Endothelial cell of umbilical vein (primary cell): ENCODE results near the gene SNRPA. TPM values are rescaled to one million over a fixed set of nuclear protein-coding genes. Genes with fewer than 3 reads are reported as not detected.

ENCODE experiments used
- BruUV-seq: library from RNA; stranded (reverse); fragments of 400-500 nt; replicated peaks from 2 replicates; lab custom pipeline; 2021; lab: Mats Ljungman, UMichigan
- CTCF ChIA-PET: fragments of 300-600, 350-600 bp; sonication (Branson Sonifier 250); formaldehyde crosslinking; loops from one replicate; lab custom pipeline; 2021; ENCODE audit warnings: antibody characterized with exemption, inconsistent platforms; lab: Charles Lee
- POLR2A ChIA-PET: fragments of 300-600, 350-600 bp; sonication (Branson Sonifier 250); formaldehyde crosslinking; loops from one replicate; lab custom pipeline; 2021; ENCODE audit warnings: antibody characterized with exemption, inconsistent platforms; lab: Charles Lee
- DNase-seq: peaks from one replicate; pipeline ENCODE4 v3.0.0-alpha.2; 2011; ENCODE audit warnings: low read depth, low spot score
- FAIRE-seq: peaks from 2 replicates; lab custom pipeline; 2011; peaks lifted over from hg19 to GRCh38; lab: Jason Lieb, UNC
- H2AFZ ChIP-seq: 2 replicates; pipeline ENCODE4 v1.6.0; 2012; ENCODE audit warnings: low read depth, low read length, control low read depth, inconsistent platforms
- H3K27ac ChIP-seq: 2 replicates; pipeline ENCODE4 v1.5.1; 2011; ENCODE audit warnings: low read depth, mild to moderate bottlenecking, control low read depth, low read length, moderate library complexity; ENCODE audit not compliant: insufficient read depth
- H3K27me3 ChIP-seq, 2 experiments: 2 replicates each; pipeline versions ENCODE4 v1.6.0 to v1.6.1; 2011; ENCODE audit warnings: low read length in 2 of 2, mixed read lengths in 1 of 2; ENCODE audit not compliant: control insufficient read depth in 2 of 2, insufficient read depth in 2 of 2
- H3K36me3 ChIP-seq, 2 experiments: 2 replicates in 1 of 2; 3 replicates in 1 of 2; pipeline ENCODE4 v1.5.1; 2011; ENCODE audit warnings: low read length in 2 of 2, mild to moderate bottlenecking in 1 of 2, moderate library complexity in 1 of 2; ENCODE audit not compliant: control insufficient read depth in 2 of 2, insufficient read depth in 2 of 2; ENCODE audit errors: extremely low read depth in 1 of 2
- H3K4me1 ChIP-seq: 3 replicates; pipeline ENCODE4 v1.5.1; 2011; ENCODE audit warnings: mild to moderate bottlenecking, low read length; ENCODE audit not compliant: control insufficient read depth, insufficient read depth; ENCODE audit errors: extremely low read depth
- H3K4me2 ChIP-seq: 2 replicates; pipeline ENCODE4 v1.6.1; 2011; ENCODE audit warnings: low read length, control low read depth, mixed read lengths; ENCODE audit not compliant: insufficient read depth
- H3K4me3 ChIP-seq, 3 experiments: fragments of 200-600 bp in 1 of 3; sonication (generic), shearing (Covaris generic) in 1 of 3; replicated peaks in 1 of 3; 2 replicates each; pipeline ENCODE4 v1.5.1; 2011 to 2016; ENCODE audit warnings: control low read depth in 3 of 3, low read length in 3 of 3, mild to moderate bottlenecking in 2 of 3, inconsistent platforms in 1 of 3, low read depth in 1 of 3, moderate library complexity in 1 of 3; ENCODE audit not compliant: insufficient read depth in 1 of 3
- H3K79me2 ChIP-seq: 2 replicates; pipeline ENCODE4 v1.6.0; 2012; ENCODE audit warnings: low read length, inconsistent platforms; ENCODE audit not compliant: control insufficient read depth, insufficient read depth
- H3K9ac ChIP-seq: replicated peaks from 2 replicates; pipeline ENCODE3; 2011; ENCODE audit warnings: low read length, control low read depth; ENCODE audit not compliant: insufficient read depth; ENCODE audit errors: extremely low read depth
- H3K9me1 ChIP-seq: replicated peaks from 3 replicates; pipeline ENCODE4 v1.6.0; 2011; ENCODE audit warnings: mild to moderate bottlenecking, low read length; ENCODE audit not compliant: control insufficient read depth, insufficient read depth; ENCODE audit errors: extremely low read depth
- H3K9me3 ChIP-seq: replicated peaks from 2 replicates; pipeline ENCODE4 v1.5.1; 2012; ENCODE audit warnings: low read length, inconsistent platforms; ENCODE audit not compliant: control insufficient read depth, insufficient read depth
- H4K20me1 ChIP-seq: replicated peaks from 2 replicates; pipeline ENCODE3; 2011; ENCODE audit warnings: mild to moderate bottlenecking, low read length; ENCODE audit not compliant: control insufficient read depth, insufficient read depth; ENCODE audit errors: extremely low read depth
- CTCF ChIP-seq, 2 donors: IDR thresholded peaks; 1 replicate in 1 of 2; 2 replicates in 1 of 2; pipeline ENCODE4 v1.5.1; 2011; ENCODE audit warnings: low read length in 2 of 2, mild to moderate bottlenecking in 2 of 2, moderate library complexity in 2 of 2, control low read depth in 1 of 2, inconsistent platforms in 1 of 2, low read depth in 1 of 2; ENCODE audit not compliant: insufficient read depth in 1 of 2; ENCODE audit errors: extremely low read depth in 1 of 2
- EZH2 ChIP-seq: IDR thresholded peaks from 2 replicates; pipeline ENCODE4 v1.6.1; 2012; ENCODE audit warnings: borderline replicate concordance, low read depth, mild to moderate bottlenecking, moderate library complexity, low read length, inconsistent platforms; ENCODE audit not compliant: severe bottlenecking
- FOS ChIP-seq: IDR thresholded peaks from 2 replicates; pipeline ENCODE4 v1.6.1; 2011; ENCODE audit warnings: mild to moderate bottlenecking, low read length, moderate library complexity, borderline replicate concordance; ENCODE audit not compliant: insufficient read depth
- GATA2 ChIP-seq: IDR thresholded peaks from 2 replicates; pipeline ENCODE4 v1.7.0; 2011; ENCODE audit warnings: low read depth, mild to moderate bottlenecking, moderate library complexity, mixed read lengths, low read length; ENCODE audit not compliant: insufficient read length, insufficient read depth
- JUN ChIP-seq: IDR thresholded peaks from 2 replicates; pipeline ENCODE4 v1.6.1; 2011; ENCODE audit warnings: borderline replicate concordance, low read depth; ENCODE audit not compliant: insufficient read length, insufficient read depth
- MAX ChIP-seq: IDR thresholded peaks from 2 replicates; pipeline ENCODE4 v1.6.1; 2011; ENCODE audit not compliant: insufficient read depth, insufficient read length
- MYC ChIP-seq: IDR thresholded peaks from one replicate; pipeline ENCODE4 v1.6.1; 2011; ENCODE audit warnings: mild to moderate bottlenecking, low read depth, low read length
- POLR2A ChIP-seq: IDR thresholded peaks from 2 replicates; pipeline ENCODE4 v1.6.1; 2012; ENCODE audit warnings: low read depth, mild to moderate bottlenecking, control low read depth, low read length
- POLR2AphosphoS5 ChIP-seq: IDR thresholded peaks from 2 replicates; pipeline ENCODE4 v1.6.1; 2012; ENCODE audit warnings: low read depth, mild to moderate bottlenecking, control low read depth, low read length, moderate library complexity; ENCODE audit not compliant: insufficient read depth
- dilution Hi-C: fragments of 300-500 bp; cut with MboI; formaldehyde crosslinking; loops from one replicate; pipeline ENCODE4 v1.15.0; 2019; ENCODE audit warnings: low sequenced_read_pairs; ENCODE audit not compliant: extremely low pct_ligation_motif_present
- intact Hi-C: fragments of 100-400 bp; cut with micrococcal nuclease; formaldehyde crosslinking; loops from one replicate; pipeline ENCODE4 v1.10.0; 2022
- polyA plus RNA-seq, 4 experiments: library from polyadenylated mRNA; depleted of rRNA in 3 of 4; stranded (reverse) in 3 of 4; unstranded in 1 of 4; fragments of >200 nt; gene quantifications; 2 replicates each; pipeline versions ENCODE4 v1.2.1 to v1.2.3, GENCODE V29; 2011 to 2012; ENCODE audit warnings: missing spikeins in 1 of 4
- total RNA-seq: library from RNA; stranded (reverse); gene quantifications from 2 replicates; pipeline ENCODE4 v1.2.3, GENCODE V29; 2021

SNRPA gene
- total and polyA plus RNA-seq, 2 donors (not counting 3 experiments of a cell fraction or from before 2014, with no cell fraction given) = 84.6 to 131 TPM

- Histone ChIP-seq H3K27me3 (no peaks in the 10 kb centered on the region), H2AFZ (no peak overlapping the region), H3K36me3 (peaks cover 0 to 12% of the 10 kb centered on the region in 2 experiments), H3K4me2 (no peak overlapping the region), H3K79me2 (peaks cover 29% of the 10 kb centered on the region), H4K20me1 (no peaks in the 10 kb centered on the region), H3K4me3 (no peak overlapping the region), H3K27ac (no peak overlapping the region), H3K4me1 (peaks cover 32% of the 10 kb centered on the region), H3K9ac (no peak overlapping the region), H3K9me3 (no peaks in the 10 kb centered on the region), H3K9me1 (no peaks in the 10 kb centered on the region)
- DNase-seq = no peak
- no TSS peak for BruUV-seq
- intact Hi-C loops (no loop called here), dilution Hi-C loops (no loop called here)
- ChIA-PET POLR2A (interaction anchor here (1.6 kb wide), 1 partner anchor 47 kb away, joined by 5 read pairs; the partner anchor contains the start of genes ACTMAP and SNRPA), CTCF (interaction anchor here (1.1 to 2.5 kb wide), 8 partner anchors 9 to 134 kb away, joined by 3 to 39 read pairs (median 9); partner anchors contain the start of genes ACTMAP, RAB4B and SNRPA)
- TF ChIP-seq GATA2 = no peak
- TF ChIP-seq MAX = no peak
- TF ChIP-seq CTCF (IDR thresholded peaks at IDR 0.05; ENCODE audit: extremely low read depth in 1 of 2, insufficient read depth in 1 of 2, low read depth in 1 of 2, low read length in 2 of 2) = no peak
- TF ChIP-seq MYC = no peak
- no peak for TF ChIP-seq FOS
- TF ChIP-seq POLR2AphosphoS5 = no peak
- no peak for TF ChIP-seq POLR2A
- no peak for TF ChIP-seq EZH2
- no peak for TF ChIP-seq JUN
- no peak for FAIRE-seq
Observed at GRCh38 chr19:40797166-40797962, 46.4 kb downstream of the SNRPA start.
